HG03354 (cell line): ENCODE results near the gene SHROOM3.

Source experiments
- ATAC-seq: cut with Tn5 transposase; IDR thresholded peaks from one replicate; pipeline ENCODE4 v1.9.1; 2021; ENCODE audit warnings: mild to moderate bottlenecking; ENCODE audit not compliant: unreplicated experiment, poor library complexity, severe bottlenecking

The SHROOM3 gene

DNA sequence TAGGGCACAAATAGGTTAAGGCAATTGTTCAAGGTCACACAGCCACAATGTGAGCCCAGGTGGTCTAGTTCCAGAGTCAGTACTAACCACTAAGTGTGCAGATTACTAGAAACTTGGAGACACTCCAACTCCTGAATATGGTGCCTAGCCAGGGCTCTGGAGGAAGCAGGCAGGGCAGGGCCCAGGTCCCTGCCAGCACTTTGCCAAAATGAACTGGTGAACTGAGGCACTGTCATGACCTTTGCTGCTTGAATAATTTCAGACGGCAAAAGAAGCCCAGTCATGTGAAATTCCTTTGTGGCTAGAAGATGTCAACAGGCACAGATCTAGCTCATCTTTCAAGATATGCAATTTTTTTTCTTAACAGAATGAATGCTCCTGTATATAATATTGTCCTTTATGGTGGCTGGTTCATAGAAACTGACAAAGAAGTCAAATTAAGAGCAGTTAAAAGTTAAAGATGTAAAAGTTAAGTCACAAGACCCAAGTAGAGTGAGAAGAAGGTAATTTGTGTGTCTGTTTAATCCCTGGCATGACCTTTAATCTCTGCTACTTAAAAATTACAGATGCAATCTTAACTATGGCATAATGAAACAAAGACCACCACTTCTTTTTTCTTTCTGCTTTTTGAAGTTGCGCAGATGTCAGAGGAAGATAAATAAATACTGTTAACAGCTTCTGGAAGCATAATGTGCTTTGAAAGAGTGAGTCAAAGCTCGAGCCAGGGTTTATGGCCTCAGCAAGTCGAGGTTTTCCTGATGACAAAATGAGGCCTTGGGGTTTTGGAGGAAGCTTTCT lies 54.1 kb downstream of the SHROOM3 start:
- no peak for ATAC-seq

- no peak for ATAC-seq
Measured at GRCh38 chr4:76489686-76490161, 54.7 kb downstream of the SHROOM3 start.

DNA sequence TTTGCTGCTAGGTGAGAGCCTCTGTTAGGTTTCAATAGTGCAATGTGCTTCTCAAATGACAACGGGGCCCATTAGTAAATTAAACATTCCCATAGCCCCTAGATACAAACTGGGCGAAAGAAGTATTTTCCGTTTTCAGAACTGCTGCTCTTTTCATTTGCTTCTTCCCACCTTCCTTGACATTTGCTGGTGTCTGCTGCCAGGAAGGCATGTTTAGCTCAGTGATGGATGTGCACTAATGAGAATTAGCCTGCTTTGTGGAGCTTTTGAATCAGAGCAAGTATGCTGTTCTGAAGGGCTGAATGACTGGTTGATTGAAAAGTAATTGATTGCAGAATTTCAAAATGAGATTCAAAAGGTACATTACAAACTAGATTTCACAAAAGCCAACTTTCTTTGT lies 57.0 kb downstream of the SHROOM3 start:
- no peak for ATAC-seq

DNA sequence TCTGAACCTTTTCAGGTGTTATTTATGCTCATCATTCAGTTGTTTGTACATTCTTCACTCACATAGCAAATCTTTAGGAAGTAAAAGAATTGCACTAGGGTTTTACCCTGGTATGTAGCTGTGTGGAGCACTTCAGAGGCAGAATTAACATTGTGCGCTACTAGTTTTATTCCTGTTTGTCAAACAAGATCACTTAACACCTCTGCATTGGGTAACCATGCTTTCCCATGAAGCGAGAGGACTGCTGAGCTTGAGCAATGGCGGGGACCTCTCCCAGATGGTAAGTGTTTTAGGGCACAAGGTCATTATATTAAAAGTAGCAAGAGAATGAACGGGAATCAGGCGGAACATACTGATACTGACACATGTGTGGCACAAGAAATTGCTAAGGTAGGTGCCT lies 59.2 kb downstream of the SHROOM3 start:
- no peak for ATAC-seq

- no peak for ATAC-seq
Measured at GRCh38 chr4:76494871-76495590, 60.0 kb downstream of the SHROOM3 start.

GRCh38 chr4:76498550-76498949 lies 63.5 kb downstream of the SHROOM3 start:
- no peak for ATAC-seq

DNA sequence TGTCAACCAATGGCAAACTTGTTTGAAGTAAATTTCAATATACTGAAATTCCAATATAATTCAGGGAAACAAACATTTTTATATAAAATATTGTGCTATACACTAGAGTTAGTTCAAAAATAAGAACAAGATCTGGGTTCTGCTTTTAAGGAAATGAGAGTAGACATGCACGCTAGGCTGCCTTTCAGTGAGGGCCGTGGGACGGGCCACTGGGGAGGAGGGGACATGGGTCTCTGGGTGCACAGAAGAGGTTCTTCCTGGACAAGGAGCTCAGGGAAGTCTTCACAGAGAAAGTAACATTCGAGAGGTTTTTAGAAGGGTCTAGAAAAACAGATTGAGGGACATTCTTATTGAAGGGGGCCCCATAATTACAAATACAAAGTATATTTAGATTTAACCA lies 64.4 kb downstream of the SHROOM3 start:
- peak; percentile 89 for ATAC-seq

DNA sequence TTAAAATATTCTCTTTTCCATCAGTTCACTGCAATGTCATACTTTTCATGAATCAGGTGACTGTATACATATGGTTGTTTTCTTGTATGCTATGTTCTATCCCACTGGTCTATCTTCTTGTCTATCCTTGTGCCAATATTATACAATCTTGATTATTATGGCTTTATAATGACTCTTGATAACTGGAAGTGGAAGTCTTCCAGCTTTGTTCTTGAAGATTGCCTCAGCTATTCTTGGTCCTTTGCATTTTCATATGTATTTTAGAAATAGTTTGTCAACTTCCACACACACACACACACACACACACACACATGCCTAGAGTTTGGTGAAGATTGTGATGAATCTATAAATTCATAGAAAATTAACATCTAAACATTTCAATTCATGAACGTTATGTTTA lies 67.9 kb downstream of the SHROOM3 start:
- no peak for ATAC-seq

DNA sequence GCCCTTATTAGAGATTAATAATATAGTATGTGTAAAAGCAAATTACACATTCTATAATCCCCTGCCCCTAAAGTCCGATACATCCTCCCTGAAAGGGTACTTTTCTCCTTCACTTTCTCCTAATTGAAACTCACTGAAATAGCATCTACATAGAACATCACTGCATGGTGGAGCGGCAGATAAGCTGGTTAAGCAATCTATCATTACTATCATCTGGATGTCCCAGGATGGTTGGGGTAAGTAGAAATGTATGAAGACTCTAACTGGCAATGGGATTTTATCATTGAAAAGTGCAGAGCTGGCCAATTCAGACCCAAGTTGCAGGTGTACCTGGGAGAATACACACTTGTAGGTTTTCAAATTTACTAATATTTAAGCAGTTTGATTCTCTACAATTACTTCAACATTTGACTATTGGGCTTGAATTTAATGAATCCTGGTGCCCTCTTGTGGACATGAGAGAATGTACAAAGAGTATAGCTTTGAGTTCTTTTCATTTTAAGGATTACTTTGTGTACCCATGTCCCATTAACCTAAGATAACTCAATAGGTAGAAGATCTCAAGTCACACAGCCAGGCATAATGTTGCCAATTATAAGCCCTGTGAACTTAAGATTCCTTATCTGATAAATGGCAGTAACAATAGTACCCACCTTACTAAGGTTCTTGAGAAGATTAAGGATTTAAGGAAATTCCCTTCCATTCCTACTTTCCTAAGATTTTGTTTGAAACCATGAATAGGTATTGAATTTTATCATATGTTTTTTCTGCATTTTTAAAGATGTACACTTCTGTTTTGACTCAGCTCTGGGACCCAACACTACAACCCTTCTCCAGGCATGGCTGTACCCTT lies 69.8 kb downstream of the SHROOM3 start:
- ATAC-seq, result peak; percentile 56

GRCh38 chr4:76511947-76512346 lies 76.9 kb downstream of the SHROOM3 start:
- ATAC-seq, result no peak

DNA sequence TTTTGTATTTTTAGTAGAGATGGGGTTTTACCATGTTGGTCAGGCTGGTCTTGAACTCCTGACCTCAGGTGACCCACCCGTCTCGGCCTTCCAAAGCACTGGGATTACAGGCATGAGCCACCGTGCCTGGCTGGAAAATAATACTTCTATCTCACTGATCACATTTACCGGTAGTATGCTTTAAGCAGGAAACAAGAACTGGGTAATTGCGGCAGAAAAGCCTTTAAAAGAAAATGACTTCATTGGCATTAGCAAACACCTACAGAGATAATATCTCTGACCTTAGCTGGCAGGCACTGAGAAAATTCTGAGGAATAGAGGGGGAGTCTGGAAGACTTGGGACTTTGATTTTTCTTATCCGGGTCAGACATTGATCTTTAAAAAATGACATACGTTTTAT lies 78.5 kb downstream of the SHROOM3 start:
- no peak for ATAC-seq

DNA sequence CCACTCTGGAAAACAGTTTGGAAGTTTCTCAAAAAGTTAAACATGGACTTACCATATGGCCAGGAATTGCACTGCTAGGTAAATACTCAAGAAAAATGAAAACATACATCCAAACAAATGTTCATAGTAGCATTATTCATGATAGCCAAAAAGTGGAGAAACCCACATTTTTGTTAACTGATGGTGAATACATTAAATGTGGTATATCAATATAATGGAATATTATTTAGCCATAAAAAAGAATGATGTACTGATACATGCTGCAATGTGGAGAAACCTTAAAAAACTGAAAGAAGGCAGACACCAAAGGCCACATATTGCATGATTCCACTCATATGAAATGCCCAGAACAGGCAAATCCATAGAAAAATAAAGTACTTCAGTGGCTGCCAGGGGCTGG lies 79.1 kb downstream of the SHROOM3 start:
- no peak for ATAC-seq

- peak; percentile 73 for ATAC-seq
Measured at GRCh38 chr4:76515975-76516843, 81.2 kb downstream of the SHROOM3 start.

GRCh38 chr4:76518241-76518640 lies 83.2 kb downstream of the SHROOM3 start:
- ATAC-seq, result no peak

DNA sequence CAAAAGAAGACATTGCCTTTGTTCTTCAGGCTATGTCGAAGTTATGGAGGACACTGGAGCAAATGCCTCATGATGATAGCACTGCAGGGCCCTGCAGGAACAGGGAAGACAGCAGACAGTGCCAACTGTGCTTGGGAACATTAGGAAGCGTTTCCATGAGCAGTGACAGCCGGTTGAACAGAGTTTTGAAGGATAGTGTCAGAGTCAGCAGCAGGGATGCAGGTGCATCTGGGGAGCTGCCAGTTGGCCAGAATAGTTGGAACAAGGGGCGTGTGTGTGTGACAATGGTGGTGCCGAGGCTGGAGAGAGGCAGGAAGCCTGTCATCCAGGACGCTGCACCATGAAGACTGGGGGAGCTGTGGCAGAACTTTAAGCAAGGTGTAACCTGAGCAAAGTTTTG lies 88.6 kb downstream of the SHROOM3 start:
- ATAC-seq, result no peak

DNA sequence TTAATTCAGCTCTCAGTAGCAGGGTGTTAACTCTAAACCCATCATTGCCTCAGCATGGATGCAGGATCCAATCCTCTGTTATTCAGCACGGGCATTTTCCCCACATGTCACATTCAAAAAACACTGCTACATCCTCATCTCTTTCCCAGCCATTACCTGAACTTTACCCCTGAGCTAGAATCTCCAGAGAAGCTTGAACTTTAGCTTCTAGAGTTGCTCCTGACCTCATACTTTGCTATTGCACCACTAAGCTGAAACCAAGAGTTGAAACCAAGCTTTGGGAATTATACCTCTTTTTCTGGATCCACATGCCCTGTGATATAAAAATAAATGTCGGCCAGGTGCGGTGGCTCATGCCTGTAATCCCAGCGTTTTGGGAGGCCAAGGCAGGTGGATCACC lies 90.7 kb downstream of the SHROOM3 start:
- ATAC-seq, result no peak

GRCh38 chr4:76526585-76526990 lies 91.6 kb downstream of the SHROOM3 start:
- no peak for ATAC-seq

DNA sequence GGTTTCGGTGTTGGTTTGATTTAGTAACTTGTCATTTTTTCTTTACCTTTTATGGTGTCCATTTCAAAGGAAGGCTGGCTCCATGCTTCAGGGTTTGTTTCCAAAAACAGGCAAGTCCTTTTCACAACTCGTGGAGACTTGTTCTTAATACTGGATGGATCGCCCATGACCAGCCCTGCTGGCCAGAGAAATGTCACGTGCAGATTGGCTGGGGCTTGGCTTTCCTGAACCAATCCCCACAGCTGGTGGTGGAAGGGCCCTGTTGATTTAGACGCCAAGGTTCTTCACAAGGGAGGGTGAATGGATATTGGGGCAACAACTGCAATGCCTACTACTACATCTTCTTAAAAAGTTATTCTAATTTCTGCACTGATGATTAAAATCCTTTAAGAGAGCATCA lies 92.6 kb downstream of the SHROOM3 start:
- no peak for ATAC-seq

- ATAC-seq, result no peak
Measured at GRCh38 chr4:76531597-76531996, 96.6 kb downstream of the SHROOM3 start.
